ENCODE data around the gene AKAP17A. TPM values are rescaled to one million over a fixed set of nuclear protein-coding genes. Genes with fewer than 3 reads are reported as not detected.

AKAP17A gene
- total RNA-seq, 1 experiment from 2014 or later: 28.3 TPM

DNA sequence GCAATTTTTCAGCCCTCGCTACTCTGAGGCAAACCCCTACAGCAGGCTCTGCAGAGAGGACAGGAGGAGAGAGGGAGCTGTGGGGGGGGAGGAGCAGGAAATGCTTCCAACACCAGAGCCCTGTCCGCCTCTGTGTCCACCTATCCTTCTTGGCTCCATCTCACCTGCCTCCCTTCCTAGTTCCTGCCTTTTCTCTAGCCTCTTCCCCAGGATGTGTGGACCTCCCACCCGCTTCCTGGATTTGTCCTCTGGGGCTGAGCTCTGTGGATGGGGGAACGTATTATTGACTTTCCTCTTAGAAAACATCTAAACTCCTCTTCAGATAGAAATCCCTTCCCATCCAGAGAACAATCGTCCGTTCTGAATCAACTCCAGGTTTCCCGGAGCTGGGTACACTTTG, 37.8 kb downstream of the AKAP17A start:
- no TSS peak for BruUV-seq (replicated peaks)
- ChIA-PET CTCF (no interaction called here), POLR2A (ENCODE audit: unreplicated experiment) (no interaction called here)
- H3K4me2 ChIP-seq: no peak overlapping the region
- H4K20me1 ChIP-seq (ENCODE audit: insufficient read depth): no peaks in the 10 kb centered on the region
- no peak overlapping the region for H3K4me3 ChIP-seq
- no peaks in the 10 kb centered on the region for H3K9me3 ChIP-seq (ENCODE audit: insufficient read depth, low read depth)
- no peaks in the 10 kb centered on the region for H3K79me2 ChIP-seq (ENCODE audit: low read depth)
- no peaks in the 10 kb centered on the region for H3K9me2 ChIP-seq (ENCODE audit: insufficient read depth)
- H3K27me3 ChIP-seq (ENCODE audit: insufficient read depth, low read depth): peaks cover 35% of the 10 kb centered on the region
- intact Hi-C loops (cut with micrococcal nuclease; ENCODE audit: unreplicated experiment): no loop called here
- H3K4me1 ChIP-seq (replicated peaks; ENCODE audit: insufficient read depth): no peaks in the 10 kb centered on the region
- TF ChIP-seq, protein P1, sequence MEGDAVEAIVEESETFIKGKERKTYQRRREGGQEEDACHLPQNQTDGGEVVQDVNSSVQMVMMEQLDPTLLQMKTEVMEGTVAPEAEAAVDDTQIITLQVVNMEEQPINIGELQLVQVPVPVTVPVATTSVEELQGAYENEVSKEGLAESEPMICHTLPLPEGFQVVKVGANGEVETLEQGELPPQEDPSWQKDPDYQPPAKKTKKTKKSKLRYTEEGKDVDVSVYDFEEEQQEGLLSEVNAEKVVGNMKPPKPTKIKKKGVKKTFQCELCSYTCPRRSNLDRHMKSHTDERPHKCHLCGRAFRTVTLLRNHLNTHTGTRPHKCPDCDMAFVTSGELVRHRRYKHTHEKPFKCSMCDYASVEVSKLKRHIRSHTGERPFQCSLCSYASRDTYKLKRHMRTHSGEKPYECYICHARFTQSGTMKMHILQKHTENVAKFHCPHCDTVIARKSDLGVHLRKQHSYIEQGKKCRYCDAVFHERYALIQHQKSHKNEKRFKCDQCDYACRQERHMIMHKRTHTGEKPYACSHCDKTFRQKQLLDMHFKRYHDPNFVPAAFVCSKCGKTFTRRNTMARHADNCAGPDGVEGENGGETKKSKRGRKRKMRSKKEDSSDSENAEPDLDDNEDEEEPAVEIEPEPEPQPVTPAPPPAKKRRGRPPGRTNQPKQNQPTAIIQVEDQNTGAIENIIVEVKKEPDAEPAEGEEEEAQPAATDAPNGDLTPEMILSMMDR (conservative IDR thresholded peaks at IDR 0.05): no peak
- no peak for TF ChIP-seq EZH2 (IDR thresholded peaks at IDR 0.05; ENCODE audit: low read depth)
- no peaks in the 10 kb centered on the region for H3K36me3 ChIP-seq (ENCODE audit: low read depth)
- no peak overlapping the region for H3K27ac ChIP-seq
- H3F3A ChIP-seq (ENCODE audit: insufficient read depth, low read depth): no peaks in the 10 kb centered on the region
- H2AFZ ChIP-seq: no peak overlapping the region
- DNase-seq: no peak

GRCh38 chrX:1646009-1646408, 54.6 kb downstream of the AKAP17A start:
- ChIA-PET POLR2A (ENCODE audit: unreplicated experiment) (no interaction called here), CTCF (no interaction called here)
- Histone ChIP-seq H3K27me3 (ENCODE audit: insufficient read depth, low read depth) (peaks cover 19% of the 10 kb centered on the region; the same call in 1 of the 2 replicates), H3K4me3 (no peak overlapping the region), H3K36me3 (ENCODE audit: low read depth) (no peaks in the 10 kb centered on the region), H3K27ac (no peak overlapping the region), H3K4me1 (replicated peaks; ENCODE audit: insufficient read depth) (no peaks in the 10 kb centered on the region), H3K9me3 (ENCODE audit: insufficient read depth, low read depth) (peaks cover 3% of the 10 kb centered on the region; the same call in 1 of the 2 replicates), H4K20me1 (ENCODE audit: insufficient read depth) (no peaks in the 10 kb centered on the region), H3F3A (ENCODE audit: insufficient read depth, low read depth) (no peaks in the 10 kb centered on the region), H3K9me2 (ENCODE audit: insufficient read depth) (no peaks in the 10 kb centered on the region), H3K4me2 (no peak overlapping the region), H2AFZ (no peak overlapping the region), H3K79me2 (ENCODE audit: low read depth) (no peaks in the 10 kb centered on the region)
- no peak for TF ChIP-seq EZH2 (IDR thresholded peaks at IDR 0.05; ENCODE audit: low read depth)
- TF ChIP-seq, protein P1 (conservative IDR thresholded peaks at IDR 0.05): no peak
- BruUV-seq (replicated peaks): no TSS peak
- DNase-seq: no peak
- intact Hi-C loops (cut with micrococcal nuclease; ENCODE audit: unreplicated experiment): no loop called here

- peaks cover 9% of the 10 kb centered on the region; the same call in 1 of the 2 replicates for H3K27me3 ChIP-seq (ENCODE audit: insufficient read depth, low read depth)
- H3K9me2 ChIP-seq (ENCODE audit: insufficient read depth): no peaks in the 10 kb centered on the region
- TF ChIP-seq, protein P1 (conservative IDR thresholded peaks at IDR 0.05): no peak
- H3K27ac ChIP-seq: no peak overlapping the region
- DNase-seq: no peak
- H4K20me1 ChIP-seq (ENCODE audit: insufficient read depth): no peaks in the 10 kb centered on the region
- no peaks in the 10 kb centered on the region for H3K36me3 ChIP-seq (ENCODE audit: low read depth)
- H3F3A ChIP-seq (ENCODE audit: insufficient read depth, low read depth): no peaks in the 10 kb centered on the region
- CTCF ChIA-PET: no interaction called here
- no peaks in the 10 kb centered on the region for H3K79me2 ChIP-seq (ENCODE audit: low read depth)
- peaks cover 3% of the 10 kb centered on the region; the same call in 1 of the 2 replicates for H3K9me3 ChIP-seq (ENCODE audit: insufficient read depth, low read depth)
- no peak overlapping the region for H3K4me3 ChIP-seq
- BruUV-seq (replicated peaks): no TSS peak
- H3K4me2 ChIP-seq: peak overlapping the region; percentile 34; the same call in 1 of the 2 replicates
- POLR2A ChIA-PET (ENCODE audit: unreplicated experiment): no interaction called here
- H2AFZ ChIP-seq: no peak overlapping the region
- no peaks in the 10 kb centered on the region for H3K4me1 ChIP-seq (replicated peaks; ENCODE audit: insufficient read depth)
- intact Hi-C loops (cut with micrococcal nuclease; ENCODE audit: unreplicated experiment): loop anchor here (5.0 to 10.0 kb wide), 2 partner anchors 978 to 1165 kb away; no protein-coding TSS in a partner anchor
Observed at GRCh38 chrX:1649621-1650020, 58.2 kb downstream of the AKAP17A start.

Other genes with a start within 250 kb of the AKAP17A start
- 178 and 212 TPM in 2 replicates for gene SLC25A6, start 199.5 kb upstream of the AKAP17A start, total RNA-seq (2021)
- gene ASMTL, start 138.7 kb upstream of the AKAP17A start, total RNA-seq (2021): 42.7 and 55.4 TPM in 2 replicates
- gene P2RY8, start 54.4 kb upstream of the AKAP17A start, total RNA-seq (2021): not detected in 2 replicates
- gene ASMT, start 23.5 kb downstream of the AKAP17A start, total RNA-seq (2021): not detected in 2 replicates